ENCODE data around the gene USP47. TPM values are rescaled to one million over a fixed set of nuclear protein-coding genes. Genes with fewer than 3 reads are reported as not detected.

Gene USP47
- total RNA-seq, 1 donor from 2014 or later: 69.4 TPM

DNA sequence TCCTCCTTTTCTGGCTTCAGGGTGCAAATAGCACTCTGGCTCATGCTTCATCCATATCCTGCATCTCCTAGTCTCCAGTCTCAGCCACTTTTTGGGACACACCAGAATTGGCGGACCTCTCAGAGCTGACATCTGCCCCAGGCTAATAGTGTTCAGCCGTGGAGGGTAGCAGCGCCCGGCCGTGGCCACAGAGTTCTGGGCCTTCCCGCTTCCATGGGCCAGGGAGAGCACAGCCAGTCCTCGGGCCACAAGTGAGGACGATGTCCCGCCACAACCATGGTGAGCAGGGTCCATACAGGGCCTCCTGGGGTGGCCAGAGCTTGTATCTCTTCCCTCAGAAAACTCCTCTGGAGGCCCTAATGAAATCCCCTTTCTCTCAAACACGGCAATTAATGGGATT, 140.7 kb downstream of the USP47 start:
- no peak overlapping the region for H3K27ac ChIP-seq (ENCODE audit: low read depth, low read length)
- no peak overlapping the region for H3K9ac ChIP-seq (ENCODE audit: low read depth in 1 of 3, low read length in 3 of 3)
- H3K36me3 ChIP-seq (ENCODE audit: control insufficient read depth in 3 of 3, insufficient read depth in 3 of 3, low read length in 3 of 3): no peaks in the 10 kb centered on the region
- peaks cover 30 to 34% (median 31%) of the 10 kb centered on the region in 3 donors for H3K4me1 ChIP-seq (ENCODE audit: control insufficient read depth in 3 of 3, insufficient read depth in 3 of 3, low read length in 3 of 3)
- no peaks in the 10 kb centered on the region for H3K27me3 ChIP-seq (ENCODE audit: control insufficient read depth in 3 of 3, insufficient read depth in 3 of 3, low read length in 3 of 3)
- no peak overlapping the region for H3K4me3 ChIP-seq (ENCODE audit: low read length in 3 of 3)
- no peaks in the 10 kb centered on the region for H3K9me3 ChIP-seq (ENCODE audit: control insufficient read depth in 3 of 3, low read length in 3 of 3)

DNA sequence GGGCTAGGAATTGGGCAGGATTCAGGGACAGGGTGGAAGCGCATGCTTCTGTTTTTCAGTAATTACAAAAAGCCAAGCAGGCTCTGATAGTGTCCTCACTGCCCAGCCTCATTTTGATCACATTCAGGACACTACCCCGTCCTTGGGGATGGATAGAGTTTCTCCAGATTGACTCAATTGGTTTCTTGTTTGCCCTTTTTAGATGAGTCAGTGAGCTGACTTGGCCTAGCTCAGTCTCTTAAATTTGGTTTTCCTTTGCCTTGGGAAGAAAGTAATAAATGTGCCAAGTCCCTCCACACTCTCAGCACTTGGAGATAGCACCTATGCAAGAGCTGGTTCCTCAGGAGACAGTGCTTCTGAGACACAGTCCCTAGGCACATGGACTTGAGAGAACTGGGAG, 141.2 kb downstream of the USP47 start:
- Histone ChIP-seq H3K4me1 (ENCODE audit: control insufficient read depth in 3 of 3, insufficient read depth in 3 of 3, low read length in 3 of 3) (peaks cover 26 to 30% (median 28%) of the 10 kb centered on the region in 3 donors), H3K27me3 (ENCODE audit: control insufficient read depth in 3 of 3, insufficient read depth in 3 of 3, low read length in 3 of 3) (no peaks in the 10 kb centered on the region), H3K4me3 (ENCODE audit: low read length in 3 of 3) (no peak overlapping the region), H3K9ac (ENCODE audit: low read depth in 1 of 3, low read length in 3 of 3) (no peak overlapping the region), H3K27ac (ENCODE audit: low read depth, low read length) (no peak overlapping the region), H3K9me3 (ENCODE audit: control insufficient read depth in 3 of 3, low read length in 3 of 3) (no peaks in the 10 kb centered on the region), H3K36me3 (ENCODE audit: control insufficient read depth in 3 of 3, insufficient read depth in 3 of 3, low read length in 3 of 3) (no peaks in the 10 kb centered on the region)

DNA sequence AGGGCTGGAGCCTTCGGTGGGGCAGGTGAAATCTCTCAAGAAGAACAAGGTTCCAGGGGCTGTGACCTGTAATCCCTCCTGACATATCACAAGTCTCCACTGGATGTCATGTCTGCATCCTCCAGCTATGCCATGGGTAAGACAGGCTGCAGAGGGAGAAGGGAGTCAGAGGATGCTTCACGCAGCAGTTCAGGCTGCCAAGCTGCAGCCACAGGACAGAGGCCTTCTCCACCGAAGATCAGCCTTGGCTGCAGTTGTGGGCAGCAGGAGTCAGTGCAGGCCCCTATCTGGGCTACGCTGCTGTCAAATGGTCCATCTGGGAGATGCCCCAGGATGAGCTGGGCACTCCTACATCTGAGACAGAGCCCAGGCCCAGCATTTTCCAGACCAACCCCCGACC, 141.7 kb downstream of the USP47 start:
- Histone ChIP-seq H3K4me3 (ENCODE audit: low read length in 3 of 3) (no peak overlapping the region), H3K27ac (ENCODE audit: low read depth, low read length) (no peak overlapping the region)

DNA sequence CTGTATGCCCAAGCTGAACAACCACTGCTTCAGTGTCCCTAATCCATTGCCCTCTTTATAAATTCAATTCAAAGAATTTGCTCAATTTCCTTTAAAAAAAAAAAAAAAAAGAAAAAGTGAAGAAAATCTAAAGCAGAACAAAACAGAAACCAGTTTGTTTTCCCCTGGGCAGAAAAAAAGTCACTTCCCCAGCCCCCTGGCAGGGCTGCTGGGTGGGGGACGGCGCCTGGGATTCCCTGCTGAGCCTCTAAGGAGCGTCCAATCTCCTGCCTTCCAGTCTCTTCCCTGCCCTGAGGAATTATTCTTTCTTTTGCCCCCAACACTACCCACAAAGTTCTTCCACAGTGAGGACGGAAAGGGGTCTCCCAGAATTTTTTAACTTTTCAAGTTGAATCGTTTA, 142.8 kb downstream of the USP47 start:
- Histone ChIP-seq H3K27ac (ENCODE audit: low read depth, low read length) (no peak overlapping the region), H3K9me3 (ENCODE audit: control insufficient read depth in 3 of 3, low read length in 3 of 3) (no peaks in the 10 kb centered on the region), H3K27me3 (ENCODE audit: control insufficient read depth in 3 of 3, insufficient read depth in 3 of 3, low read length in 3 of 3) (no peaks in the 10 kb centered on the region), H3K36me3 (ENCODE audit: control insufficient read depth in 3 of 3, insufficient read depth in 3 of 3, low read length in 3 of 3) (no peaks in the 10 kb centered on the region), H3K4me3 (ENCODE audit: low read length in 3 of 3) (no peak overlapping the region), H3K9ac (ENCODE audit: low read depth in 1 of 3, low read length in 3 of 3) (no peak overlapping the region), H3K4me1 (ENCODE audit: control insufficient read depth in 3 of 3, insufficient read depth in 3 of 3, low read length in 3 of 3) (peaks cover 13 to 15% (median 14%) of the 10 kb centered on the region in 3 donors)

More for the DNA sequence above, 141.7 kb downstream of the USP47 start:
- Histone ChIP-seq H3K4me1 (ENCODE audit: control insufficient read depth in 3 of 3, insufficient read depth in 3 of 3, low read length in 3 of 3) (peaks cover 22 to 26% (median 25%) of the 10 kb centered on the region in 3 donors), H3K9me3 (ENCODE audit: control insufficient read depth in 3 of 3, low read length in 3 of 3) (no peaks in the 10 kb centered on the region), H3K9ac (ENCODE audit: low read depth in 1 of 3, low read length in 3 of 3) (no peak overlapping the region), H3K27me3 (ENCODE audit: control insufficient read depth in 3 of 3, insufficient read depth in 3 of 3, low read length in 3 of 3) (no peaks in the 10 kb centered on the region), H3K36me3 (ENCODE audit: control insufficient read depth in 3 of 3, insufficient read depth in 3 of 3, low read length in 3 of 3) (no peaks in the 10 kb centered on the region)

DNA sequence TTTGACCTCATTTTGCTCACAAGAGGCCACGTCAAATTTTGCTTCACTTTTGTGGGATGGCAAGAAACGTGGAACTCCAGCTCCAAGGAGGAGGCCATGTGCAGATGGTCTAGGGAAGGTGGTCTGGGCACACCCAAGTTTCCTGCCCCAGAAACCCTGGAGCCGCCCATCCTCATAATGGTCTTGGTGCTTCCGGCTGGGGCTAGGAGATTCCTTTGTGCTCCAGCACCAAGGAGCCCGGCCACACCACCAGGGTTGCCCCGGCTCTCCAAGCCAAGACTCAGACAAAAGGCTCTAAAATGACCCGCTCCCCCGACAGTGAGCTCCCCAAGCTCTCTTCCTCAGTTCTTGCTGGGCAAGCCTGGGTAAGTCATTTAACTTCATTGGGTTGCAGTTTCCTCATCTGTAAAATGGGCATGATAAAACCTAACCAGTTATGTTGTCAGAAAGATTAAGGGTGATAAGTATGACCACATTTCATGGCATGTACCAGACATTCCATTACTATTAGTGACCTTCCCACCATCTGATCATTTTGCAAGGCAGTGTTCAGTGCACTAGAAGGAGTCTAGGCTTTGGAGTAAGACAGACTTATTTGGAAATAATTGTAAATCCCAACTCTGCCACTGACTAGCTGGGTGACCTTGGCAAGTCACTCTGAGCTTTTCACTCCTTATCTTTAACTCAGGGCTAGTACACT, 143.4 kb downstream of the USP47 start:
- no peak overlapping the region for H3K27ac ChIP-seq (ENCODE audit: low read depth, low read length)
- H3K36me3 ChIP-seq (ENCODE audit: control insufficient read depth in 3 of 3, insufficient read depth in 3 of 3, low read length in 3 of 3): no peaks in the 10 kb centered on the region
- no peaks in the 10 kb centered on the region for H3K9me3 ChIP-seq (ENCODE audit: control insufficient read depth in 3 of 3, low read length in 3 of 3)
- H3K27me3 ChIP-seq (ENCODE audit: control insufficient read depth in 3 of 3, insufficient read depth in 3 of 3, low read length in 3 of 3): no peaks in the 10 kb centered on the region
- peaks cover 9 to 12% (median 11%) of the 10 kb centered on the region in 3 donors for H3K4me1 ChIP-seq (ENCODE audit: control insufficient read depth in 3 of 3, insufficient read depth in 3 of 3, low read length in 3 of 3)
- H3K4me3 ChIP-seq (ENCODE audit: low read length in 3 of 3): no peak overlapping the region
- no peak overlapping the region for H3K9ac ChIP-seq (ENCODE audit: low read depth in 1 of 3, low read length in 3 of 3)

DNA sequence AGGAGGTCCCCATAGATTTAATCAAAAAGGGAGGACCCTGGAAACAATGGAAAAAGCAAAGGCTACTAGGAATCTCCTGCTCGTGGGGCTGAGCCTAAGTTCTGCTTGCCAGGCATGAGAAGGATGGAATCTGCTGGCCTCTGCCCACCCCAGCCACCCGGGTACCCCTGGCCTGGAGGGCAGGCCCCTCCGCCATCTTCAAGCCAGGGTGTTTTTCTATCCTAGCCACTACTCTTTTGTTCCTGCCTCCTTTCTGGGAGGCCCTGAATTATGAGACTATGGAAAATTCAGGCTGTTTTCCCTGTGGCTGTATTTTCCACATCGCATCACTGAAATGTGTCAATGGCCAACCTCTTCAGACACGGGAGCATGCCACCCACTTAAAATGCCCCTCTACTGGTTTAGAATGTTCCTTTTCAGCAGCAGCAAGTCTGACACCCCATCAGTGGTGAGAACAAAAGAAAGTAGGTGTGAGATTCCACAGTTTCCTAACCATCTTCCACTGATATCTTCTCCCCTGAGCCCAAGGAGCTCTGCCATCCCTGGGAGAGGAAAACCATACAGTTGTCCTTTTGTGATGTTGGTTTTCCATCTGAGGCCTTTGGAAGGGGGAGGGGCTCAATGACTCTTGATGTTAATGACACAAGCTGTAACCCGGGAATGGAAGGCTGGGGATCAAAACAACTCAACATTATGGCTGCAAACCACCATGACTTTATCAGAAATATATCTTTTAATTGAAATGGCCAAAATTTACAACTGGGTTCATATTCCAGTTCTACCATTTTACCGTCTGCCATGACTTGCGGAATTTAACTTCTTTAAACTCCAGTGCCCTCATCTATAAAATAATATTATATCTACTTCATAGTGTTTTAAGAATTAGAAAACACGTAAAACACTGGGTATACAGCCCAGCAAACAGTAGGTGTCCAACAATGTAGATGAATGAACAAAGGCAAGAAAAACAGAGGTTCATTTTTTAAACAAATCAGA, 144.5 kb downstream of the USP47 start:
- Histone ChIP-seq H3K4me1 (ENCODE audit: control insufficient read depth in 3 of 3, insufficient read depth in 3 of 3, low read length in 3 of 3) (peaks cover 8 to 11% (median 9%) of the 10 kb centered on the region in 3 donors), H3K9ac (ENCODE audit: low read depth in 1 of 3, low read length in 3 of 3) (no peak overlapping the region), H3K9me3 (ENCODE audit: control insufficient read depth in 3 of 3, low read length in 3 of 3) (peaks cover 0 to 2% (median 0%) of the 10 kb centered on the region in 3 donors), H3K27ac (ENCODE audit: low read depth, low read length) (no peak overlapping the region), H3K27me3 (ENCODE audit: control insufficient read depth in 3 of 3, insufficient read depth in 3 of 3, low read length in 3 of 3) (no peaks in the 10 kb centered on the region), H3K4me3 (ENCODE audit: low read length in 3 of 3) (no peak overlapping the region), H3K36me3 (ENCODE audit: control insufficient read depth in 3 of 3, insufficient read depth in 3 of 3, low read length in 3 of 3) (no peaks in the 10 kb centered on the region)

DNA sequence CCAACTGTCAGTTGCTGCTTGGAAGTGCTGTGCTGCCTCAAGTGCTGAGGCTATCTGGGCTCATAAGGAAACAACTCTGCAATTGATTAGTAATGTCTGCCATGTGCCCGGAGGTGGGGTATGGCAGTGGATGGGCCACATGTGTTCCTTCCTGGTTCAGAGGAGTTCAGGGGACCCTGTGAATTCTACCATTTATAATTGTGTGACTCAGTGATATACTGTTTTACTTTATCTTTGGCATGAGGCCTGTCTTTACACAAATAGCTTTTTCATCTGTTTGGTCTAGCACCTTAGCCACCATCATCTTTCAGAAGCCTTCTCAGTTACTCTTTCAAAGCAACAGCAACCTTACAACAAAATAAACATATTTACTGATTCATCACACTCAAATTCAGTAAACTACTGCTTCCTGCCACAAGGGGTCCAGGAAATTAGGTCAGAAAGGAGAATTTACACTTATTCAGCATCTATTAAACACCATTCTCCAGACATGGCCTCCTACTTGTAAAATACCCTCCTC, 145.8 kb downstream of the USP47 start:
- Histone ChIP-seq H3K27me3 (ENCODE audit: control insufficient read depth in 3 of 3, insufficient read depth in 3 of 3, low read length in 3 of 3) (no peaks in the 10 kb centered on the region), H3K9me3 (ENCODE audit: control insufficient read depth in 3 of 3, low read length in 3 of 3) (peaks cover 0 to 2% (median 0%) of the 10 kb centered on the region in 3 donors), H3K27ac (ENCODE audit: low read depth, low read length) (no peak overlapping the region), H3K4me1 (ENCODE audit: control insufficient read depth in 3 of 3, insufficient read depth in 3 of 3, low read length in 3 of 3) (peaks cover 5 to 9% (median 7%) of the 10 kb centered on the region in 3 donors), H3K4me3 (ENCODE audit: low read length in 3 of 3) (no peak overlapping the region), H3K9ac (ENCODE audit: low read depth in 1 of 3, low read length in 3 of 3) (no peak overlapping the region), H3K36me3 (ENCODE audit: control insufficient read depth in 3 of 3, insufficient read depth in 3 of 3, low read length in 3 of 3) (no peaks in the 10 kb centered on the region)

DNA sequence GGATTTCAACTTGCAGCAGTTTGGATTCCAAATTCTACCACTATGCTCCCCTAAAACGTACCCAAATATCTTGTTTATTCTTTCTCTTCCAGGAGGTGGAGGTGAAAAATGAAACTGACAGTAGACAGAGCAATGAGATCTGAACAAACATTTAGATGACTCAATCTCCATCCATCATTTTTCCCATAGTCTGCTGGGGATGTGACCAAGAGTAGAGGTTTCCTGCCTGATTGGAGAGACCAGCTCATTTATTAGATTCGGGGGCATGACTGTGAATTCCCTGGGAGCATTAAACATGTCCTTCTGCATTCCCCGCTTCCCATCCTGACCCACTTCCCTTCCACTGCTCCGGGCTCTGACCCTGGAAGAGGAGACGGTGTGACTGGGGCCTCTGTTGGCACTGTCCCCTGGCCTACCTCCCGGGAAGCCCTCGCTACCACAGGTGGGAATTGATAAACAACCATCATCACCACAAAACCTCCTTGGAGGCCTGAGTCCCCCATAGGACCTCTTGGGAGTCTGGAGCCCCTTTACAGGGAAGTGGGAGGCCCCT, 146.4 kb downstream of the USP47 start:
- Histone ChIP-seq H3K36me3 (ENCODE audit: control insufficient read depth in 3 of 3, insufficient read depth in 3 of 3, low read length in 3 of 3) (no peaks in the 10 kb centered on the region), H3K9ac (ENCODE audit: low read depth in 1 of 3, low read length in 3 of 3) (no peak overlapping the region), H3K27me3 (ENCODE audit: control insufficient read depth in 3 of 3, insufficient read depth in 3 of 3, low read length in 3 of 3) (no peaks in the 10 kb centered on the region), H3K4me3 (ENCODE audit: low read length in 3 of 3) (no peak overlapping the region), H3K27ac (ENCODE audit: low read depth, low read length) (no peak overlapping the region), H3K9me3 (ENCODE audit: control insufficient read depth in 3 of 3, low read length in 3 of 3) (peaks cover 0 to 2% (median 0%) of the 10 kb centered on the region in 3 donors), H3K4me1 (ENCODE audit: control insufficient read depth in 3 of 3, insufficient read depth in 3 of 3, low read length in 3 of 3) (peaks cover 3 to 7% (median 5%) of the 10 kb centered on the region in 3 donors)

DNA sequence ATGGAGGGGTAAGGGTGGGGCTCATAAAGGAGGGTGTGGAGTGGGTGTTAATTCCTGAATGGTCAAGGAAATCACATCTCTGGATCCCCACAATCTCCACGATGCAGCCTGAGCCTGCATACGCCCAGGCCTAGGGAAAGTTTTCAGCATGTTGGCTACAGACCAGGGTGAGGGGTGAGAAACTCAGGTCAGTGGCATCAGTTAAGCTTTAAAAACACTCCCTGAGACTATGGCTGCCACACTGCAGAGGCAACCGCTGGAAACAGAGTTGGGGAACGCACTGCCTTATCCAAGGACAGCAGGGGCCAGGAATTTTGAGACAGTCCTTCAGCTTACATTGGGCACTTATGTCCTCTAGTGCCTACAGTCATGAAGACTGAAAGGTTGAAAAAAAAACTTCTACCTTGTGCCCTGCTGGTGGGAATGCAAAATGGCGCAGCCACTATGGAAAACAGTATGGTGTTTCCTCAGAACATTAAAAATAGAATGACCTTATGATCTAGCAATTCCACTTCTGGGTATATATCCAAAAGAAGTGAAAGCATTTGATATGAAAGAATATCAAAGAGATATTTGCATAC, 147.0 kb downstream of the USP47 start:
- Histone ChIP-seq H3K36me3 (ENCODE audit: control insufficient read depth in 3 of 3, insufficient read depth in 3 of 3, low read length in 3 of 3) (no peaks in the 10 kb centered on the region), H3K27me3 (ENCODE audit: control insufficient read depth in 3 of 3, insufficient read depth in 3 of 3, low read length in 3 of 3) (no peaks in the 10 kb centered on the region), H3K27ac (ENCODE audit: low read depth, low read length) (no peak overlapping the region), H3K9me3 (ENCODE audit: control insufficient read depth in 3 of 3, low read length in 3 of 3) (peaks cover 0 to 2% (median 0%) of the 10 kb centered on the region in 3 donors), H3K4me3 (ENCODE audit: low read length in 3 of 3) (no peak overlapping the region), H3K4me1 (ENCODE audit: control insufficient read depth in 3 of 3, insufficient read depth in 3 of 3, low read length in 3 of 3) (peaks cover 0 to 5% (median 3%) of the 10 kb centered on the region in 3 donors), H3K9ac (ENCODE audit: low read depth in 1 of 3, low read length in 3 of 3) (no peak overlapping the region)
